Measurements from ENCODE around the gene CCDC13.

CCDC13 gene

DNA sequence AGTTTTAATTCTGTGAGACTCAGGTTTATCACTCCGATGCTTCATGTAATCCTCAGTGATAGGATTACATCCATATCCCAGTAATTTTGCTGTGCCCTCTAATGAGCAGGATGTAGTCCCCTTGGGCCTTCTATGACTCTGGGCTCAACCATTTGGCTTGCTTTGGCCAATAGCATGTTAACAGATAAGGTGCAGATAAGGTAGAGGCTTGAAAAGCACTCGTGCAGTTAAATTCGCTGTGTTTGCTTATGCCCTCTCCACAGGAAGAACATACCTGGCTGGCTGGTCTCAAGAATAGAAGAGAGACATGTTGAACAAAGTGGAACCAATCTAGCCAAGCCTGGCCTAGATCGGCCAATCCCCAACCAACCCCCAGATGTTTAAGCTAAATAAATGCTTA, 20.1 kb downstream of the CCDC13 start:
- DNase-seq (ENCODE audit: low read depth in 1 of 2, low spot score in 1 of 2), result no peak
- TF ChIP-seq POLR2AphosphoS5 (IDR thresholded peaks at IDR 0.05; ENCODE audit: low read depth) (no peak), GABPA (IDR thresholded peaks at IDR 0.05; ENCODE audit: low read depth) (no peak), SPI1 (IDR thresholded peaks at IDR 0.05; ENCODE audit: borderline replicate concordance, low read depth) (no peak)
- TF ChIP-seq, protein P1, sequence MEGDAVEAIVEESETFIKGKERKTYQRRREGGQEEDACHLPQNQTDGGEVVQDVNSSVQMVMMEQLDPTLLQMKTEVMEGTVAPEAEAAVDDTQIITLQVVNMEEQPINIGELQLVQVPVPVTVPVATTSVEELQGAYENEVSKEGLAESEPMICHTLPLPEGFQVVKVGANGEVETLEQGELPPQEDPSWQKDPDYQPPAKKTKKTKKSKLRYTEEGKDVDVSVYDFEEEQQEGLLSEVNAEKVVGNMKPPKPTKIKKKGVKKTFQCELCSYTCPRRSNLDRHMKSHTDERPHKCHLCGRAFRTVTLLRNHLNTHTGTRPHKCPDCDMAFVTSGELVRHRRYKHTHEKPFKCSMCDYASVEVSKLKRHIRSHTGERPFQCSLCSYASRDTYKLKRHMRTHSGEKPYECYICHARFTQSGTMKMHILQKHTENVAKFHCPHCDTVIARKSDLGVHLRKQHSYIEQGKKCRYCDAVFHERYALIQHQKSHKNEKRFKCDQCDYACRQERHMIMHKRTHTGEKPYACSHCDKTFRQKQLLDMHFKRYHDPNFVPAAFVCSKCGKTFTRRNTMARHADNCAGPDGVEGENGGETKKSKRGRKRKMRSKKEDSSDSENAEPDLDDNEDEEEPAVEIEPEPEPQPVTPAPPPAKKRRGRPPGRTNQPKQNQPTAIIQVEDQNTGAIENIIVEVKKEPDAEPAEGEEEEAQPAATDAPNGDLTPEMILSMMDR (IDR thresholded peaks at IDR 0.05; ENCODE audit: insufficient read depth, low read length), result no peak
- TF ChIP-seq, protein P2, sequence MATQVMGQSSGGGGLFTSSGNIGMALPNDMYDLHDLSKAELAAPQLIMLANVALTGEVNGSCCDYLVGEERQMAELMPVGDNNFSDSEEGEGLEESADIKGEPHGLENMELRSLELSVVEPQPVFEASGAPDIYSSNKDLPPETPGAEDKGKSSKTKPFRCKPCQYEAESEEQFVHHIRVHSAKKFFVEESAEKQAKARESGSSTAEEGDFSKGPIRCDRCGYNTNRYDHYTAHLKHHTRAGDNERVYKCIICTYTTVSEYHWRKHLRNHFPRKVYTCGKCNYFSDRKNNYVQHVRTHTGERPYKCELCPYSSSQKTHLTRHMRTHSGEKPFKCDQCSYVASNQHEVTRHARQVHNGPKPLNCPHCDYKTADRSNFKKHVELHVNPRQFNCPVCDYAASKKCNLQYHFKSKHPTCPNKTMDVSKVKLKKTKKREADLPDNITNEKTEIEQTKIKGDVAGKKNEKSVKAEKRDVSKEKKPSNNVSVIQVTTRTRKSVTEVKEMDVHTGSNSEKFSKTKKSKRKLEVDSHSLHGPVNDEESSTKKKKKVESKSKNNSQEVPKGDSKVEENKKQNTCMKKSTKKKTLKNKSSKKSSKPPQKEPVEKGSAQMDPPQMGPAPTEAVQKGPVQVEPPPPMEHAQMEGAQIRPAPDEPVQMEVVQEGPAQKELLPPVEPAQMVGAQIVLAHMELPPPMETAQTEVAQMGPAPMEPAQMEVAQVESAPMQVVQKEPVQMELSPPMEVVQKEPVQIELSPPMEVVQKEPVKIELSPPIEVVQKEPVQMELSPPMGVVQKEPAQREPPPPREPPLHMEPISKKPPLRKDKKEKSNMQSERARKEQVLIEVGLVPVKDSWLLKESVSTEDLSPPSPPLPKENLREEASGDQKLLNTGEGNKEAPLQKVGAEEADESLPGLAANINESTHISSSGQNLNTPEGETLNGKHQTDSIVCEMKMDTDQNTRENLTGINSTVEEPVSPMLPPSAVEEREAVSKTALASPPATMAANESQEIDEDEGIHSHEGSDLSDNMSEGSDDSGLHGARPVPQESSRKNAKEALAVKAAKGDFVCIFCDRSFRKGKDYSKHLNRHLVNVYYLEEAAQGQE (IDR thresholded peaks at IDR 0.05; ENCODE audit: insufficient replicate concordance, low read depth), result no peak
- Histone ChIP-seq H3K4me3 (replicated peaks; ENCODE audit: insufficient read depth, low read length) (no peak overlapping the region), H3K27me3 (ENCODE audit: insufficient read depth, poor library complexity, severe bottlenecking) (no peaks in the 10 kb centered on the region), H3K27ac (replicated peaks) (no peak overlapping the region)

DNA sequence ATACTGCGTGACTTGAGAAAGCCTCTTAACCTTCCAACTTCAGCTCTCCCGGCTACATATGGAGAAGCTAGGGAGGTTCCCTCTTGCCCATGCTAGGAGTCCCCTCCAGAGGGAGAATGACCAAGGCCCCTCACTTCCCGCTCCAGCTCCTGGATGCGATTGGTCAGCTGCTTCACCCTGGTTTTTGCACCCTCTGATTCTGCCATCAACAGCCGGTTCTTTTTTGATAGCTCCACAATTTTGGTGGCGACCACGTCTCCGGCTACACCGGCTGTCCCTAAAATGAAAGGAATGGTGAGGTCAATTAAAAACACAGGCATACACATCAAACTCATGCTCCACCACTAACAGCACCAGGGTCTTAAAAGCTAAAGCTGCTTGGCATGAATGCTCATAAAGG, 20.6 kb downstream of the CCDC13 start:
- DNase-seq (ENCODE audit: low read depth in 1 of 2, low spot score in 1 of 2), result no peak
- Histone ChIP-seq H3K4me3 (replicated peaks; ENCODE audit: insufficient read depth, low read length) (no peak overlapping the region), H3K27ac (replicated peaks) (no peak overlapping the region), H3K27me3 (ENCODE audit: insufficient read depth, poor library complexity, severe bottlenecking) (no peaks in the 10 kb centered on the region)
- TF ChIP-seq, protein P2 (IDR thresholded peaks at IDR 0.05; ENCODE audit: insufficient replicate concordance, low read depth), result no peak
- no peak for TF ChIP-seq SPI1 (IDR thresholded peaks at IDR 0.05; ENCODE audit: borderline replicate concordance, low read depth)
- TF ChIP-seq, protein P1 (IDR thresholded peaks at IDR 0.05; ENCODE audit: insufficient read depth, low read length), result no peak
- TF ChIP-seq GABPA (IDR thresholded peaks at IDR 0.05; ENCODE audit: low read depth), result no peak
- no peak for TF ChIP-seq POLR2AphosphoS5 (IDR thresholded peaks at IDR 0.05; ENCODE audit: low read depth)

DNA sequence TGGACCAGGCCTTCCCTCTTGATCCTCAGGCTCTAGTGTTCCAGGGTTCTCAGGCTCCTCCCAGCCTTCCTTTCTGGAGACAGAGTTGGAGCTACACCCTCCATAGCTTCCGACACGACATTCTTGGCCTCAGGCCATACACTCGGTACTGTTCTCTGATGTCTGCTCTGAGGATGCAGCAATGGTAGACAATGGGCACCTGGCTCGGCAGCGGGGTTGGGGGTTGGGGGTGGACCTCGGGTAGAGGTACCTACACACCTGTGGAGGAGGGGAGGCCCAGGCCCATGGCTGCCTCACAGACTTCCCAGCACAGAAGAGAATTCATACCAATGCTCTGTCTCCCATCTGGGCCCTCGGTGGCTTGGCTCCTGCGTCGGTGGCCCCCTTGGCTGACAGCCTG, 21.4 kb downstream of the CCDC13 start:
- Histone ChIP-seq H3K27me3 (ENCODE audit: insufficient read depth, poor library complexity, severe bottlenecking) (no peaks in the 10 kb centered on the region), H3K4me3 (replicated peaks; ENCODE audit: insufficient read depth, low read length) (no peak overlapping the region), H3K27ac (replicated peaks) (no peak overlapping the region)
- TF ChIP-seq, protein P2 (IDR thresholded peaks at IDR 0.05; ENCODE audit: insufficient replicate concordance, low read depth), result no peak
- TF ChIP-seq, protein P1 (IDR thresholded peaks at IDR 0.05; ENCODE audit: insufficient read depth, low read length), result no peak
- TF ChIP-seq SPI1 (IDR thresholded peaks at IDR 0.05; ENCODE audit: borderline replicate concordance, low read depth) (no peak), POLR2AphosphoS5 (IDR thresholded peaks at IDR 0.05; ENCODE audit: low read depth) (no peak), GABPA (IDR thresholded peaks at IDR 0.05; ENCODE audit: low read depth) (no peak)
- DNase-seq (ENCODE audit: low read depth in 1 of 2, low spot score in 1 of 2), result no peak
